ENCODE measurements around the gene SOCS6. TPM values are rescaled to one million over a fixed set of nuclear protein-coding genes. Genes with fewer than 3 reads are reported as not detected.
"Not testable (repeated sequence)": the region's sequence is repeated elsewhere in the genome, so short reads cannot be mapped to it uniquely, and the experiment has no call there.

SOCS6 gene
- total RNA-seq, 1 experiment from 2014 or later = 28.8 TPM

DNA sequence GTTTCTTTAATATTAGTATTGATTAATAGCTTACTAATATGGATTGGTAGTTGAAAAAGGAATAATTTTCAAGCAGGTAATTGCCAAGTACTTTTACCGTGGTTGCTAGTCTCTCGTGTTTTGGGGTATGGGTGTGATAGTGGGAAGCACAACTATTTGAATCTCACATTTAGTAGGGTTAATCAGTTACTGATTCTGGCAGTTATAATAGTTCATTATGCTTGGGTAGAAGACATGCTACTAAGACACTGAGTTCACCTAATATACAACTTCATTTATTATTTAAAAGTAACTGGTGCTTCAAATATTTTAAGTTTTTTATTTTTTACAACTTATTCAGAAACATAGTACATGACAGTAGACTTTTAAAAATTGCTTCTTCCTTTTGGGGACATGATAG is 33.5 kb downstream of the SOCS6 start:
- no peak for DNase-seq (ENCODE audit: low read depth)

DNA sequence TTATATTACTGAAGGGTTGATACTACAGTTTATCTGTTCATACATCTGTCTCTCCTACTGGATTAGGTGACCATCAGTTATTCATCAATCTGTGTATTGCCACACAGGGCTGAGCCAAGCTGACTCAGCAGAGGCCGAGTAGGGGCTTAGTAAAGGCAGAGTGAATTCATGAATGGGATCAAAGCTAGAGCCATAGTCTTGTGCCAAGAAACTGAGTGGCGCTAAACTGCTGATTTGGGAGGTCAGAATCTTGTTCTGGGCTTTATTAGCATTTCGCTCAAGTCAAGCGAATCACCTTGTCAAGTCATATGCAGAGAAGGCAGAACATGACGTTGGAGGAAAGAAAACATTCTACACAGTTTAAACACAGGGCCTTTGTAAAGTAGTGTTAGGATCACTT is 34.1 kb downstream of the SOCS6 start:
- peak; percentile 40 for DNase-seq (ENCODE audit: low read depth)

DNA sequence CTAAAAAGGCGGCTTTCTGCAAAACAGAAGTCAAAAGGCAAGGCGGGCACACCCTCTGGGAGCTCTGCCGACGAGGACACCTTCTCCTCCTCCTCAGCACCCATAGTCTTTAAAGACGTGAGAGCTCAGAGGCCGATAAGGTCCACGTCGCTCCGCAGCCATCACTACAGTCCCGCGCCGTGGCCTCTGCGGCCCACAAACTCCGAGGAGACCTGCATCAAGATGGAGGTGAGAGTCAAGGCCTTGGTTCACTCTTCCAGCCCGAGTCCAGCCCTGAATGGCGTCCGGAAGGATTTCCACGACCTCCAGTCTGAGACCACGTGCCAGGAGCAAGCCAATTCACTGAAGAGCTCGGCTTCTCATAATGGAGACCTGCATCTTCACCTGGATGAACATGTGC is 36.1 kb downstream of the SOCS6 start:
- no peak for DNase-seq (ENCODE audit: low read depth)

DNA sequence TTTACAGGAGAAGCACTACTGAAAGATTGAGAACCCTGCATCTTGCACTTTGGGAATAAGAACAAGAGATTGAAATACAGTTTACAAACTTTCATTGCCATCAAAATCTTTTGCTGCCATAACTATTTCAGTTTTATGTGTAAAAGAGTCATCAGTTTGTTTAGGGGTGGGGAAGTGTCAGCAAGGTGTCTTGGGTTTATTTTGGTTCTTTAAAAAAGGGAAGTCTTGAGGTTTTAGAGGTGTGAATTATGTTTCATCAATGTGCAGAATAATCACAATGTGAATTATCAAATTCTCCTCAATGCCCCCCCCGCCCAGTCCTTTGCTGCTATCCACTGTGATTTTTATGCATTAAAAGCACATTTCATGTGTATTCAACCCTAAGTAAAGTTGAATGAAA is 37.4 kb downstream of the SOCS6 start:
- no peak for DNase-seq (ENCODE audit: low read depth)

DNA sequence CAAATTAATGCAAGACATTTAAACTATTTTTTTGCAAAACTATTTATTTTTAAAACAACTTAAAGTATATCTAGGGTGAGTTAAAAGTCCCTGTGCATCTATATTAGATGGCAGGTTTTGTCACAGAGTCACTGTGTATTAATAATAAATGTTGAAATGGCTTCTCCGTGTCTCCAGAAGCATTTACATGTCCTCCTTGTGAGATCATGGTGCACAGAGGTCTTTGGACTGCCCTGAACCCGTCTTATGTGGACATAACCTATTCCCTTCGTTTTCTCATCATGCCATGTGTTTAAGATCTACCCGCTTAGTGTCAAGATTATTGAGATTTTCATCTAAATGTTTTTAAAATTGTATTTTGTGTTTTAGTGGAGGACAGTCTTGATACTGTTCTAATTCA is 39.3 kb downstream of the SOCS6 start:
- DNase-seq (ENCODE audit: low read depth) = no peak

DNA sequence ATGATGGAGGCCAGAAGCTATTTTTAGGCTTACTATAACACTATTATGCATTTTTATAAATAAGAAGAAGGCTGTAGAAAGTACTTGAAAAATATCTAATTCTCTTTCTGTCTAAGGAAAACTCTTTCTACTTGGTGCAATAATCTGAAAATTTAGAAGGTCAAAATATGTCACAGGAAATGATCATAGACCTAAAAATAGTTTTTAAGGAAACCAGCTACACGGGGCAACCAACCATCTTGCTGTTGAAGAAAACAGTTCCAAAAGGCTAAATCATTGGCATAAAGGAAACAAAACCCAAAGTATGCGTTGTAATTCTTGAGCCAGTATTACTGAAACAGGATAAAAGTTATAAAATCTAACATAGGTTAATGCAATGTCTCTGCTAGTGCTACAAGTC is 40.2 kb downstream of the SOCS6 start:
- DNase-seq (ENCODE audit: low read depth) = no peak

DNA sequence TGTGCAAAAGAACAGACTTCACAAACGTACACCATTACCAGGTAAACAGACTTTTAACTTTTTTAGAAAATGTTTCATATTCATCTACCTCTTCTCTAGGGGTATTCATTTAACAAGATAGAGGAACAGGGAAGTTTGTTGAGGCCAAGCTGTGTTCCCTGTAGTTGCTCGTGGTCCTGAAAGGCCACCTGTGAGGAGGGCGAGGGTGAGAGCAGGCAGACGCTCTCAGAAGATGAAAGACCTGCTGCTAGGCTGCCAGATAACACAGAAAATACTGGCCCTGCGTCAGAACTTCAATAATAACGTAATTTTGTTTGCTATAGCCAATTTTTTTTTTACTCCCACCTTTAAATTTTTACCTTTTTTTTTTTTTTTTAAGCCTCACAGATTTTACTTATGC is 42.0 kb downstream of the SOCS6 start:
- DNase-seq (ENCODE audit: low read depth) = no peak

DNA sequence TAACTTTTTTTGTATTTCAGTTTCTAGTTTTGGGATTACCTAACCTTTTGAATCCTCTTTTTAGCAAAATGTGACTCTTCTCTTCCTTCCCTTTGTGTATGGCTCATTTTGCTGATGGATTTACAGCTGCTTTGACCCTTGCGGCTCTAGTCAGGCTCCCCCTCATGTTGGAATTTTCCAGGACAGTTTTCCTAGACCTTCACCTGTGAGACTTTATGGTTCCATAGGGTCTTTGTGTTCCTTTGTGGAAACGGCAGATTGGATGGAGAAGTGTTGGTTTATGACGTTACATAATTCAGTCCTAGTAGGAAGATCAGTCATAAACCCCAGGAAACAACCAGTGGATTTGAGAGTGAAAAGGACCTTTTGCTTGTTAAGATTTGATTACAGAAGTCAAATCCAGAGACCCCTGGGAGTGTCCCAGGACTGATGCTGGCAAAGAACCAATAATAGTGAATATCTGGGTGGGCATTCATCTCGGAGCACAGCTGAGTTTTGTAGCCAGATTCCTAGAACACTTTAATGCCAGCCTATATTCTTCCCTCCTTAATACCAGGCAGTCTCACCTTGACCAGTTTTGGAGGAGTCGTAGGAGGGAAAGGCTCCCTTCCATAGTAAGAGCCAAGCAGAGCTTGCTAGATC is 42.7 kb downstream of the SOCS6 start:
- no peak for DNase-seq (ENCODE audit: low read depth)

DNA sequence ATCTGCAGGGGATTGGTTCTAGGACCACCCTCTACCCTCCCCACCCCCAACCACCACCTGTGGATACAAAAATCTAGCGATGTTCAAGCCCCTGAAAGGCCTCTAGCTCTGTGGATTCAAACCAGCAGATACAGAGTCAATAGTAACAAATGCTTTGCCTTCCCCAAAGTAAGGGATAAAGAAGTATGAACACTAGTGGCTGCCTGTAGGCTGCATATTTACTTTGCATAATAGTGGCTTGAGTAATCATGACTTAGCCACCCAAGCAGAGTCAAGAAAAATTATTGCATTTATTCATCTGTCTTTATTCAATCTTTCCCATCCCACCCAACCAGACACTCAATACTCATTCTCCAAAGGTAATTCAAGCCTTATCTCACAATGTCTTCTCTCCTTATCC is 43.8 kb downstream of the SOCS6 start:
- DNase-seq (ENCODE audit: low read depth) = peak; percentile 34

DNA sequence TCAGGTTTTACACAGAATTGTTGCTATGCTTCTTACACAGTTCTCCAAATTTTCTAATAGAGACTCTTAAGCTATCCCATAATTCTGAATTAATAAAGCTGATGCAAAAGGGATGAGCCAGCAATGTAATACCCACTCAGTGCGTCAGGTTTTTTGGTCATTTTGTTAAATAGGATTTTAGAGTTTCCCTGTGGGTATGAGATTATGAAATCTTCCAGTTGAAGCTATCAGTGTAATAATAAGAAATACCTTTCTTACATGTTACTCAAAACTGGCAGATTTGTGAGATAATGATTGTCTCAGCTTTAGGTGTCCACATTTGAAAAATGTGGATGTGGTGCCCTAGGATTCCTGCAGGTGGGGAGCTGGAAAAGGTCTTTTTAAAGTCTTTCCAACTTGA is 44.5 kb downstream of the SOCS6 start:
- no peak for DNase-seq (ENCODE audit: low read depth)

DNA sequence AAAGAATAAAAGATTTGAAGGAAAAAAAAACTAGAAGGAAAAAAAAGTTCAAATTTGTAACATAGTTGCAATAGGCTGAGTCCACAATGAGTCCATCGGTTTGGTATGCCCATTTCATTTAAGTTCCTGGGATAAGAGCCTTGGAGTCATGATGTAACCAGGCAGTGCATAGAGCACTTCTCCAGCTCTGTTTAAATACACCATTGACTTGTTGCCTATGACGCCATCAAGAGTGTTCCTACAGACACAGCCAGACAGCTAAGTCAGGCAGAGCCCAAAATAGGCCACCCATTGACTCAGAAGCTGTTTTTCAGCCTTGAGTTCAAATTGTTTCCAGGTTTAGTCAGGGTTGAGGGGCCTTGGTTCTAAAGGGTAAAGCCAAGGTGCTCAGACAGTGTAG is 44.9 kb downstream of the SOCS6 start:
- peak; percentile 88 for DNase-seq (ENCODE audit: low read depth)

DNA sequence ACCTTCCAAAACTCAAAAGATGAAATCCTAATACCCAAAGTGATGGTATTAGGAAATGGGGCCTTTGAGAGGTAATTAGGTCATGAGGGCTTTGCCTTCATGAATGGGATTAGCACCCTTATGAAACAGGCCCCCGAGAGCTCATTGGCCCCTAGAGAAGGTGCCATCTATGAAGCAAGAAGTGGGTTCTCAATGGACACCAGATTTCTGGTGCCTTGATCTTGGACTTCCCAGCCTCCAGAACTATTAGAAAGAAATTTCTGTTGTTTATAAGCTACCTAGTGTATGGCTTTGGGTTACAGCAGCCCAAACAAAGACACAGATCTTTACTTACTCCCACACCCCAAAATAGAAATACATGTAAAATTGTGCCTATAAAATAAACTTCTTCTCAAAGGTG is 45.4 kb downstream of the SOCS6 start:
- no peak for DNase-seq (ENCODE audit: low read depth)

DNA sequence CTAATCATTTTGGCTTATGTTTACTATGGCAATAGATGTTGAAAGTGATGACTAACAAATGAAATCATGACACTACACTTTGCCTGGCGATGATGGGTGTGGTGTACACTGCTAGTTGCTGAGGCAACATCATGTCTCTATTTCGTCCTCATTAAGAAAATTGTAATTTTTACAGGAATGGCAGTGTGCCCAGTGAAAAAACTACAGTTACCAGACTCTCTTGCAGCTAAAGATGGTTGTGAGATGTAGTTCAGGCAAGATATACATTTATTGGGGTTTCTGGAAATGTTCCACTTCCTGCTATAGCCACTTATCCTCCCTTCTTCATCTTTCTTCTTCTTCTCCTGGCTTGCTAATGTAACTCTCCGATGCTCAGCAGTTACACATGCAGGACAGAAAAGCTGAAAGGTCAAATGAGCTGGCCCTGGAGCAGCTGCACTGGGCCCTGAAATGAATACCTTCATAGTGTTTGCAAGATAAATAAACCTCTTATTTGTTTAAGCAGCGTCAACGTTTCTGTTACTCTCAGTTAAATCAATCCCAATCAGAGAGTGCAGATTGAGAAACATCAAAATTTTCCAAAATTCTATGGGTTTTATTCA is 46.0 kb downstream of the SOCS6 start:
- peak; percentile 38 for DNase-seq (ENCODE audit: low read depth)

DNA sequence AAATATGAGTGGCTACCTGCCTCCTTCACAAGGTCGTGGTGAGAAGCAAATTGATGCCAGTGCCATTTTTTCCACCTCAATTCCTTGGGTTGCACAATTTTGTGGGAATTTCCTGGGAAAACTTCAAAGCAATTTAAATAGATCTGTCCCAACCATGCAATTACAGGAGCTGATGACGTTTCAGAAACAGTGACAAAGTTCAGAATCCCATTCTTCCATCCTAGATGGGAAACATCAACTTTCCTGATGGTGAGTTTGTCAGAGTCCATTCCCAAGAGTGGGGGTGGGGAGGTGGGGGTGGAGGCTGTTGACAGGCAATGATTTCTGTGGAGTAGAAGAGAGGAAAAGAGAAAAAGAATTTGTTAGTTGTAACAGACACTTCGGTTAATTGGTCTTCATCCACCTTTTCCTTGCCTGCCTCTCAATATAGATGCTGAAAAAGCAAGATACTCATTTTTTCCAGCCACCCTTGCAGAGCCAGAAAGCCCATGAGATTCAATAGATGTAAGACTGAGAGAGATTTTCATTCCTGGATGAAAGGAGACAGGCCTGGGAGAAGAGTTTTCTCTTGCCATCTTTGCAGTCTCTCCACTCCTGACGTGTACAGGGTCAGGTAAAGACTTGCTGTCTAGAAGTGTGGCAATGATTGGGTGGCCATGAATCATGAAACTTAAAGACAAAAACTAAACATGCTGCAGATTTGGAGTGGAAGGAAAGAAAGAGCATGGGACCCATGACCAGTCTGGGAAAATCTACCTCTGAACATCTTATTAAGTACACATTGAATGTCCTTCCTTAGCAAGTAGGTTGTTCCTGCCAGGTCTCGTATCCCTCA is 47.3 kb downstream of the SOCS6 start:
- DNase-seq (ENCODE audit: low read depth) = peak; percentile 30

DNA sequence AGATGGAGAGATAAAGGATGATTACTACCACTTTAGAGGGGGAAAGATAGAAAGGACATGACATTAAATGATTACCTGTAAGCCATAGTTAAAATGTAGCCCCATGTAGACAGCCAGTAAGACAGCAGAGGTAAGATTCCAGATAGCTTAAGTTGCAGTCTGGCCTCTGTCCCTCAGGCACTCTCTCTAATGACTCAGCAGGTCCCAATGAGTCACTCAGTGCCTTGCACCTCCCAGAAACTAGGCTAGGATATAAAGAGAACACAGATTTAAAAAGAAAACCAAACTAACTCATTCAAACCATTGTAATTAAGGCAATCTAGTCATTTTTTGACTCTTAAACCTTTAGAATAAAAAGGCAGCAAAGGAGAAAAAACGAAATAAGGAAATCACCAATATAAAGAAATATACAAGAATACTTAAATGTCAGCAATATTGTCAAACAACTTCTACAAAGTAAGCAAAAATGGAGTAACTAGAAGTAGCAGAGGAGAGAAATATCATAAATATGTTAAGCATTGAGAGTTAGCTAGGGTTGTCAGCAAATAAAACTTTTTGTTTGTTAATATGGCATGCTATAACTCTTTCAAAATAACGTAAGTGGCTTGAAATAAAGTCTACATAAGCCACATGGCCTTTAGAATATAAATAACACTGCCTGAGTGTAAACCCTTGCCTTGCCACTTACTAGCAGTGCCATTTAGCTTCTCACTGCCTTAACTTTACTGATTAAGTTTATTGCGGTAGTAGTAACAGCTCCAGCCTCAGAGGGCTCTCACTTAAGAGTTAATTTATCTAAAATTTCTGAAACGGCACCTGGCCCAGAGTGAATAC is 48.5 kb downstream of the SOCS6 start:
- DNase-seq (ENCODE audit: low read depth) = peak; percentile 95

DNA sequence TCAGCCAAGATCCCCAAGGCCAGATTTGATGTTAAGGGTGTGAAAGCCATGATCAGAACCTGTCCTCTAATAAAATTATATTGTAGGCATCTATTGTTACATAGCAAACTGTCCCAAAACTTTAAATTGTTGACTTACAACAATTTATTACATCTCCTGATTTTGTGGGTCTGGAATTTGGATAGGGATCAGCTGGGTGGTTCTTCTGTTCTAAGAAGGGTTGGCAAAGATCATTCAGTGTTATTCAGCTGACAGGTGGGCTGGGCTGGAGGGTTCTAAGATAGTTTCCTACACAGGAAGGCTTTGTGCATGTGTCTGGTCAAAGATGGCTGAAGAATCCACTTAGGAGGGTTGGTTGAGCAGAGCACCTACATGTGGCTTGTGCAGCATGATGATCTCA is 50.0 kb downstream of the SOCS6 start:
- DNase-seq (ENCODE audit: low read depth) = no peak

DNA sequence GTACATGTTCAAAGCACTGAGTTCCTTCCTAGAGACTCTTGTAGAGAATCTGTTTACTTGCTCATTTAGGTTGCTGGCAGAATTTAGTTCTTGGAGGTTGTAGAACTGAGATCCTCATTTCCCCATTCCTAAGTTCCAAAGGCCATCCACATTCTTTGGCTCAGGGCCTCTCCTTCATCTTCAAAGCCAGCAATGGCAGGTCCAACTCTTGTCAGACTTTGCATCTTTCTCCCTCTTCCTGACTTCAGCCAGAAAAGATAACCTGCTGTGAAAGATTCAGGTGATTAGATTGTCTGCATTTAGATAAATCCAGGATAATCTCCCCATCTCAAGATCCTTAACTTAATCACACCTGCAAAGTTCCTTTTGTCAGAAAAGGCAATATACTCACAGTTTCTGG is 51.1 kb downstream of the SOCS6 start:
- no peak for DNase-seq (ENCODE audit: low read depth)

DNA sequence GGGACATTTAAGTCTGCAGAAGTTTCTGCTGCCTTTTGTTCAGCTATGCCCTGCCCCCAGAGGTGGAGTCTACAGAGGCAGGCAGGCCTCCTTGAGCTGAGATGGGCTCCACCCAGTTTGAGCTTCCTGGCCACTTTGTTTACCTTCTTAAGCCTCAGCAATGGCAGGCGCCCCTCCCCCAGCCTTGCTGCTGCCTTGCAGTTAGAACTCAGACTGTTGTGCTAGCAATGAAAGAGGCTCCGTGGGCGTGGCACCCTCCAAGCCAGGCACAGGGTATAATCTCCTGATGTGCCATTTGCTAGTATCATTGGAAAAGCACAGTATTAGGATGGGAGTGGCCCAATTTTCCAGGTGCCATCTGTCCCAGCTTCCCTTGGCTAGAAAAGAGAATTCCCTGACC is 59.6 kb downstream of the SOCS6 start:
- DNase-seq (ENCODE audit: low read depth) = not testable (repeated sequence)

DNA sequence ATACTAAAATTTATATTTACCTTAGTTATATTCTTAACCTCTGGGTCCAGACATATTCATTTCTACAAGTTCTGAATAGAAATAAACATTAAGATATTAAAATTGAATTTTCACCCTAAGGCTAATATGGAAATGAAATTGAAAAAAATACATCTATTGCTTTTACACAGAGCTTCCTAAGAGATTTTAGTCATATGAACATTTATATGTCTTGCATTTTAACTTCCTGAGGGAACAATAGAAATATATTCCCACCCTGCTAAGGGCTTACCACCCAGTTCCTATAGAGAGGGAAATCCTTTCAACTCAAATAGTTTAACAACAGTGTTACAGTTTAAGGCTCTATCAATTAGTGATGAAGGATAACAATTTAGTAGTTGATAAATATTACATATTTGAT is 60.5 kb downstream of the SOCS6 start:
- no peak for DNase-seq (ENCODE audit: low read depth)

DNA sequence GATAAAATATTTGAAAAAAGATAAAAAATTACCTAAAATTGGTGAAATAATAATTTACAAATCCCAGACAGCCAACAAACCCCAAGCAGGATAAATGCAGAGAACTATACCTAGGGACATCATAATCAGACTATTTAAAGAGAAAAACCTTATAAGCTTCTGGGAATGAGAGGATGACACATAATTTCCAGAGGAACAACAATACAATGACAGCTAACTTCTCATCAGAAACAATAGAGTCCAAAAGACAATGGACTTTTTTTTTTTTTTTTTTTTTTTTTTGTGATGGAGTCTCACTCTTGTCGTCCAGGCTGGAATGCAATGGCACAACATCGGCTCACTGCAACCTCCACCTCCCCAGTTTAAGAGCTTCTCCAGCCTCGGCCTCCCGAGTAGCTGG is 65.2 kb downstream of the SOCS6 start:
- no peak for DNase-seq (ENCODE audit: low read depth)

DNA sequence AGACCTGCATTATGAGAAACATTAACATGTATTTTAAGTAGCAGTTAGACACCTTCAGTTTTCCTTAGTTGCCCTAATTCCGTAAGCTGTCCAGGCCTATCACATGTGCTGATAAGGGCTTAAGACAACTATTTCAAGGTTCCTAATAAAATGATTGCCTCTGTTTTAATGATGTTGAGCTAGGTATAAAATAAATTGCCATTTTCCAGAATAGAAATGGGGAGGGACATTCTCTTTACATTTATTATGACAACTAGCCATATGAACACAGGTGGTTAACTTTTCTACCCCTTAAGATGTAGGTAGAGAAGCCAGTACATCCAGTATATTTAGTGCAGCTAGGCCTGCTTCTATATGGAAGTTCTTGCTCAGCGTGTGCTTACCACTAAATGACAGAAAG is 65.9 kb downstream of the SOCS6 start:
- no peak for DNase-seq (ENCODE audit: low read depth)
